Activated T-cell treated with anti-CD3 and anti-CD28 coated beads for 1 hour (primary cell): Measurements from ENCODE around the gene ZMIZ2.
"Not testable (repeated sequence)": the region's sequence is repeated elsewhere in the genome, so short reads cannot be mapped to it uniquely, and the experiment has no call there.

Experiments used
- DNase-seq: peaks from one replicate; pipeline ENCODE4 v3.0.0-alpha.2; 2020; ENCODE audit warnings: low read depth

ZMIZ2 gene

GRCh38 chr7:44748045-44748947 is at the start of gene ZMIZ2:
TSS of gene ZMIZ2 (plus strand) at chr7:44748847. CDS start at chr7:44756250, 7,403 bp downstream.
- DNase-seq = peak; percentile 88

- not testable (repeated sequence) for DNase-seq
These were observed 49.0 kb upstream of the ZMIZ2 start for GRCh38 chr7:44699598-44699997.

GRCh38 chr7:44700322-44700721 is 48.3 kb upstream of the ZMIZ2 start:
- no peak for DNase-seq

GRCh38 chr7:44703391-44703790 is 45.3 kb upstream of the ZMIZ2 start:
- DNase-seq = not testable (repeated sequence)

- DNase-seq = no peak
These were observed 44.7 kb upstream of the ZMIZ2 start for GRCh38 chr7:44703921-44704320.

GRCh38 chr7:44705434-44705833 is 43.2 kb upstream of the ZMIZ2 start:
- DNase-seq = no peak

- DNase-seq = no peak
These were observed 41.7 kb upstream of the ZMIZ2 start for GRCh38 chr7:44706788-44707557.

- no peak for DNase-seq
These were observed 41.0 kb upstream of the ZMIZ2 start for GRCh38 chr7:44707558-44708230.

GRCh38 chr7:44709011-44709915 is 39.4 kb upstream of the ZMIZ2 start:
- no peak for DNase-seq

GRCh38 chr7:44709945-44710596 is 38.6 kb upstream of the ZMIZ2 start:
- no peak for DNase-seq

- DNase-seq = no peak
These were observed 37.1 kb upstream of the ZMIZ2 start for GRCh38 chr7:44711528-44711927.

GRCh38 chr7:44712012-44712411 is 36.6 kb upstream of the ZMIZ2 start:
- DNase-seq = no peak

- no peak for DNase-seq
These were observed 35.5 kb upstream of the ZMIZ2 start for GRCh38 chr7:44713141-44713540.

- DNase-seq = no peak
These were observed 34.8 kb upstream of the ZMIZ2 start for GRCh38 chr7:44713680-44714335.

GRCh38 chr7:44716205-44716604 is 32.4 kb upstream of the ZMIZ2 start:
- no peak for DNase-seq

GRCh38 chr7:44720301-44720700 is 28.3 kb upstream of the ZMIZ2 start:
- no peak for DNase-seq

- no peak for DNase-seq
These were observed 24.4 kb upstream of the ZMIZ2 start for GRCh38 chr7:44724276-44724675.

GRCh38 chr7:44726250-44726649 is 22.4 kb upstream of the ZMIZ2 start:
- DNase-seq = not testable (repeated sequence)

- no peak for DNase-seq
These were observed 21.3 kb upstream of the ZMIZ2 start for GRCh38 chr7:44727158-44727936.

GRCh38 chr7:44727937-44728262 is 20.7 kb upstream of the ZMIZ2 start:
- DNase-seq = no peak
